NK-92 treated with Interleukin-12 subunit alpha and Interleukin-12 subunit beta, amount 100 ng/mL, for 24 hours (cell line): ENCODE measurements around the gene MACROD2.

Experiments used
- DNase-seq: peaks from one replicate; lab custom pipeline; 2025; lab: John Stamatoyannopoulos, UW

Gene MACROD2

DNA sequence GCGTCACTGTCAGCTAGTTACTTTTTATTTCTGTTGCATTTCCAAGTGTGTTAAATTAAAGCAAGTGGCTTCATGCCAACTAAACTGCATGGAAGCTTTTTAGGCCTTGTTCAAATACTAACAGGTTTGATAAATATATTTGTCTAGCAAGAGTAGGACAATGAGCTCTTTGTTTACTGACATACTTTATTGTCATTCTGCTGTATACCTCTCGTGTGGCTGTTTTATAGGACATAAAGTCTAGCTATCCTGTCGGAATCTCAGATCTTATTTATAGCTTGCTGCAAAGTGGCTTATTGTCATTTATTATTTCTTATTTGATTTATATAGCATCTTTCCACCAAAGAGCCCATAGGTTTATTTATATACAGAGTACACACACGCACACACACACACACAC, 1866.9 kb downstream of the MACROD2 start:
- DNase-seq: no peak

DNA sequence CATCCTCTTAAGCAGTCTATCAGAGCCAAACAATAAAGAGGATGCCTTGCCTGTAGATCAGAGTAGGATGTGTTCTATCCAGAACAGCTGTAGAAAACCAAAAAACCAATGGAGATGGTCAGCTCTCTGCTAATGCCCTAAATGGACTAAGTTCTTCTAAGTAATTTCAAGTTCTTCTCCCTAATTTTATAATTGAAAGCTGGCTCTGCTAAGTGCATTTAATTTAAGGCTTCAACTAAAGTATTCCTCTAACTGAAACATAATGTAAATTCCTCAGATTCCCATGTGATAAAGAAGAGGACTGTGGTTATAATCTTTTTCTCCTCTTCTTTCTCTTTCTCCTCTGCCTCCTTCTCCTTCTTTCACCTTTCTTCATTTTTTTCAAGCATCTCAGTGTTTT, 1868.4 kb downstream of the MACROD2 start:
- no peak for DNase-seq

DNA sequence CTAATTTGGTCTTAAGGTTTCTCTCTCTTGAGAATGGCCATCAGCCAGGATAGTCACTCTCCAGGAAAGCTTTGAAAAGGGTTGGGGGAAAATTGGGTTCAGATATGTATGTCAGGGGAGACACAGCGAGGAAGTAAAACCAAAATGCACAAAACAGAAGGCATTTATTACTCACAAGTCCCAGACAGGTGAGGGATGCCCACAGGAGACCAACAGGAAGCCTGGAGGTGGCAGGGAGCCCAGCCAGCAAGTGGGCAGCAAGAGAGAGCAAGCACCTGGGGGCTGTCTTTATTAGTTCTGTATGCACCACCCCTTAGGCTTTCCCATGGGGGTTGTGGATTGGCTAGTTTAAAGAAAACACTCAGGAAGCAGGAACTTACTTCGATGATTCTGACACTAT, 1870.2 kb downstream of the MACROD2 start:
- no peak for DNase-seq

DNA sequence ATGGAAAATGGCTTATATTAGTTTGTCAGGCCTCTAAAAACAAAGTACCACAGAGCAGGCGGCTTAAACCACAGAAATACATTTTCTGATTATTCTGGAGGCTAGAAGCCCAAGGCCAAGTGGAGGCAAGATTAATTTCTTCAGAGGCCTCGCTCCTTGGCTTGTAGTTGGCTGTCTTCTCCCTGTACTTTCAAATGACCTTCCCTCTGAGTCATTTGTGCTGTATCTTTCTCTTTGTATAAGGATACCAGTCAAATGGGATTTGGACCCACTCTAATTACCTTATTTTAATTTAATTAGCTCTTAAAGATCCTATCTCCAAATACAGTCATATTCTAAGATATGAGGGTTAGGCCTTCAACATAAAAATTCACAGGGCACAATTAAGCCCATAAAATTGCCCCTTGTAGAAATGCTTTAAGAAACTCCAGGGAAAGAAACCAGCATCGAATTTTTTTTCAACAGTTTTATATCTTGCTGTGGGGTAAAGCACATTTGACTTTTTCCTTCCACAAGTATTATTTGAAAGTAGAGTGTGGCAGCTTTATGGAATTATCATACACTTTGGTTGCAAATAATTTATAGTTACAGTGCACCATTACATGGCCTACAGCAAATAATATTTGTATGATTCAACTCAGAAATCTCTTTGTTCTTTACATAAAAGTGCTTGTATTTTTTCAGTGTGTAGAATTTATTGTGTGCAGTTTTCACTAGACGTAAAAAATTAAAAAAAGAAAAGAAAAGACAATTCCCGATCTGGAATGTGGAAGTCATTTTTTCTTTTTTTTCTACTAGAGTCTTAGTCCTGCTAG, 1871.8 kb downstream of the MACROD2 start:
- no peak for DNase-seq

DNA sequence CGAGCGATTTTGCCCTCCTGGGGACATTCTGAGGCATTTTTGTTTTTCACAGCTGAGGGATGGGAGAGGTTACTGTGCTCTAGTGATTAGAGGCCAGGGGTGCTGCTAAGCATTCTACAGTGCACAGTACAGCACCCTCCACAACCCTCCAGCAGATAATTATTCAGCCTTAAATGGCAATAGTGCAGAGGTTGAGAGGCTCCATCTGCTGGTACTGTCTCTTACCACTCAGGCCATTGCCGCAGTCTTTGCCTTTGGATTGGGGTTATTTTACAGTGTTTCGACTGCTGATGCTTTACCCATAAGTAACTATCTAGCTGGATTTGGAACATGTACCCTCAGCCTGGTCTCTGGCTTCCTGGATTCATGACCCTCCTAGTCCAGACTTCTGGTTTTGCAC, 1872.6 kb downstream of the MACROD2 start:
- DNase-seq: no peak

DNA sequence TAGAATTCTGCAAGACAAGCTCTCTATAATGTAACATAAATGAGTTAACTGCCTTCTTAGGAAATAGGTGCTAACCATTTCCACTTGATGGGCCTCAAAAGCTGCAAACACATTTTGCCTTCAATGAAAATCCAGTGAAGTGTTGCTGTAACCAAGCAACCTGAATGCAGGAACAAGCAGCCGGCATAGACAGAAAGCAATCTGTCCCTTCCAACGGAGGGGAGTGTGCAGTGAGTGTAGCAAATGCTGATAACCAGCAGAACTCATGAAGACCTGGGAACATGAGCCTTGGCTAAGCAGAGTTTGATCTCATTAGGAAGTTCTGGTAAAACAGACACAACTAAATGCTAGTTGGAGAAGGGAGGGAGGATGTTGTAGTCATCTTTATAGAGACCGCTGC, 1880.1 kb downstream of the MACROD2 start:
- no peak for DNase-seq

DNA sequence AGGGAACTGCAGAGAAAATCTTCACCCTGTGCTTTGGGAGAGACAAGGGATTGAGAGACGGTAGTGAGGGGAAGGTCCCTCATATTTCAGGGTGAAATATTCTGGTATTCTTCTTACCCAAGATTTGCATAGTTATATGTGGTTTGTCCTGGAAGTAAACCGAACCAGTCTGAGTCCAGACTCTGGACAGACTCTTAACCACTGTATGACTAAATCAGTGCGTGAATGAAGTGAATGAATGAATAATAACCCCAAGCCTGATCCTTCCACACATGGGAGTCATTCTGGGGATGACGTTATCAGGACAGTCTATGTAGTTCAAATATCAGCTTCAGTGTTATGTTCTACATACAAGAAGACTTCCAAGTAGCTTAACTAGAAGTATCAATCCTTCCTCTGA, 1887.2 kb downstream of the MACROD2 start:
- DNase-seq: no peak

DNA sequence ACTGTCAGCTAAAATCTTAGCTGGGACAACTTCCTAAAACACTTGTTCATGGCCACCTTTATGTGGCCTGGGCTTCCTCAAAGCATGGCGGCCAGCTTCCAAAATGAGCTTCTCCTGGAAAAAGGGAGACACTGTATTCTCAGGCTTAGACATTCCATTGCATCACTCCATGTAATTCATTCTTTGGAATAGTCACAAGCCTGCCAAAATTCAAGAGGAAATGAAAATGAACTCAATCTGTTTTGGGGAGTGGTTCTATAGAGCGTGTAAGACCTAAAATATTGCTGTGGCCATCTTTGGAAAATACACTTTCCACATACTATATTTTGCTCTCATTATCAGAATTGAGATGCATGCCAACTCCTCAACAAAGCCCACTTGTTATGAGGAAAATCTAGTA, 1890.9 kb downstream of the MACROD2 start:
- no peak for DNase-seq

DNA sequence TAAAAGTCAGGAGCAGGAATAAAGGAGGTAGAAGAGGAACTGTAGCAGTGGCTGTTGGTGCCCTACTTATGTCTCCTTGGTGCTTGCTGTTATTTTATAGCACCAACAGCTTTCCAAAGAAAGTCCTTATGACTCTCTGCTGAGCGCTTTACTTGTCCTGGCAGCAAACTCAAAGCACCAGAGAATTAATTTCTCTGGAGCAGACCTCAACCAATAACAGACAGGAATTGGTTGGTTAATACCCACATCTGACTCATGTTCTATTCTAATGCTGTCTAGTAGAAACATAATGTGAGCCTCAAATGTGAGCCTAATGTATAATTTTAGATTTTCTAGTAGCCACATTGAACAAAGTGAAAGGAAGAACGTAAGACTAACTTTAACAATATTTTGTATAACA, 1892.1 kb downstream of the MACROD2 start:
- no peak for DNase-seq

DNA sequence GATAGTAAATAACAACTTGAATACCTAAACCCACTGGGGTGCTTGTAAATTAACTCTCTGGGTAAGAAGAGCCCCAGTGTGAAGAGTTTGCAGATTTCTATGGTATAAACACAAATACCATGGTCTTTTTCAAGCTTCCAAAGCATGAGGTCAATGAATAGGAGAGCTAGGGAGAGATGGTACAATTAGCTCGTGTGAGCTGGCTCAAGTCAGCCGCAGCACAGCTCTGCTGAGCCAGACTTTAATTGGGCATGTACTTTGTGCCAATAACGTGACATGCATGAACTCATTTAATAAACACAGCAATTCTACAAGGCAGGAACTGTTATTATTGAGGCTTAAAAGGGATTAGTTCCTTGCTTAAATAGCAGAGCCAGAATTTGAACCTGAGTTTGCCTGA, 1893.7 kb downstream of the MACROD2 start:
- no peak for DNase-seq

DNA sequence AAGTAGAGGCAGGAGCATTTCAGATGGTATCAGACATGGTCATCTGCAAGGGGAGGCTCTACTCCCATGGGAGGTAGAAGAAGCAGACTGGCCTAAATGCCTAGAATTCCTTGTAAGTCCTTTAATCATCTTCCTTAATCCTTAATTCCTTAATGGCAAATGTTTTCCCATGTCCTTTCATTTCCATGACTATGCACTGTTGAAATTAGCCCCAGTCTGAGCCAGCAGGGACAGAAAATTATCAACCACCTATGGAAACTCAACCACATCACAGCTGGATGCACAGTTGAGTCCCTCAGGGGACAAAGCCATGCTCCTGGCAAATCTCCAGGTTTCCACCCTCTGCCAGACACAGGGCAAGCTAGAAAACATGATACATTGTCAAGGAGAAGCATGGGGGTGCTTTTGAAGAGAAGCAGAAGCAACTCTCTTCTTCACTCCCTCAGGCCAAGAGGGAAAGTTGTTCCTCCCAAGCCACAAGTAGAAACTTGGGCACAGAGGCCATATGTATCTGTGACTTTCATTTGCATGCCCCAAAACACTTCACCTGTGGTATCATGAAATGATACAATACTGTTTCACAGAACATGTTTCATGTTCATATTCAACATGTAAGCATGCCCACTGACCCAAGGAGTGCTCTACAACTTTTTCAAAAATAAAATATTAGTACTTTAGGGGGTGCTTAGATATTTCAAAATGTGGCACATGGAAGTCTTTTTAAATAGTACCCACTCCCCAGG, 1894.4 kb downstream of the MACROD2 start:
- no peak for DNase-seq

DNA sequence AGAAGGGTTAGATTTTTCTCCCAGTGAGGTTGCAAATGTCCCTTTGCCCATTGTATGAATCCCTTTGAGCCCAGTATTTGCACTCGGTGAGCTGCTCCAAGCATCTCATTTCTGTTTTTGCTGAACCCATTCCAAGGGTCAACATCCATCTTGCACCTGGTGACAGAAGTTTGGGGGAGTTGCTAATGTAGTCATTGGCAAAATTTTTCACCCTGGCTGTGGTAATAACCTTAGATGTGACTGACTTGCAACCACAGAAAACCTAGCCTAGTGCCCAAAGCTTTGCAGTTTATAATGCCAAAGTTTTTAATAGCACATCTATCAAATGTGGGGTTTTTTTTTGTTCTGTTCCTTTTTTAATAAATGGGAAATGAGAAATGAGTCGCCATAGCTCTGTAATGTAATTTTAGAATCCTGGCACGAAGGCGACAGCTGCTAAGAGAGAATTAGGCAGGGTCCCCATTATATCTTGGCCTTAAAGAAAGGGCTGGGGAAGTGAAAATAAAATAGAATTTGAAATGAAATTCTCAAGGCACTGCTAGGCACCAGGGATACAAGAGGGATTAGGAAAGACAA, 1895.2 kb downstream of the MACROD2 start:
- DNase-seq: no peak

DNA sequence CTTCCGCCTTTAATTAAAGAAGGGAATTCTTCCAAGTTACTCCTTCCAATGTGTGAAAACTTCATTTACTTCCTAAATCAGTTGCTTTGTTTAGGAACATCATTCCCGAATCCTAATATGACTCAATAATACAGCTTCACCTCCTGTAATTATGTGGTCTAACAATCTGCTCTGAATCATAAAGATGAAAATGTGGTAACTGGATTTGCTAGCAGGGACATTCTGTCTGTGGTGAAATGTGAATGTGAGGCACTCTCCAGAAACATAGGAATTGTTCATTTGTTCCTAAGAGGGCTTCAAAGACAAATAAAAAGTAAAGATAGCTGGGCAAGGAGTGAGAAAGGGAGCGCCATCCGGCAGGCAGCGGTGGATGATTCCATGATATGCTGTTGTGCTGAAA, 1899.8 kb downstream of the MACROD2 start:
- no peak for DNase-seq

DNA sequence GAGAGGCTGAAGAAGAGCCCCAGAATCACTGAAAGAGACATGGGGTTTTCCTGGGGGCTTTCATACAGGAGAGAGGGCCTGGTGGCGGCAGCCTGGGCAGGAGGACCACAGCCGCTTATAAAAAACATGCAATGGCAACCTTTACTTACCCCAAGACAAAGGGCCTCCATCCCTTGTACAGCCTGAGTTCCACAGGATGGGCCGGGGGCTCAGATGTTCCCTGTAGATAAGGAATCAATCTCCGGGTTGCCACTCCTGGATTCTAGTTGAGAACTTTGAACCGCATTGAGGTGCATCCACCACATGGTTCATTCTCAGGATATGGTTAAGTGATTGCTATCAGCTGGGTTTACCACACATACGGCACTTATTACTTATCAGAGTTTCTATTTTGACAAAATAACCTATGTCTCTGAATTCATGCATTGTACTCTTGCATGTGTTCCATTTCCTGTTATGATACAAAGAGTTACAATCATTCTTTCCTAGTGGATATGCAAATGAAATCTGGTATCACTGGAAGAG, 1900.3 kb downstream of the MACROD2 start:
- DNase-seq: no peak

DNA sequence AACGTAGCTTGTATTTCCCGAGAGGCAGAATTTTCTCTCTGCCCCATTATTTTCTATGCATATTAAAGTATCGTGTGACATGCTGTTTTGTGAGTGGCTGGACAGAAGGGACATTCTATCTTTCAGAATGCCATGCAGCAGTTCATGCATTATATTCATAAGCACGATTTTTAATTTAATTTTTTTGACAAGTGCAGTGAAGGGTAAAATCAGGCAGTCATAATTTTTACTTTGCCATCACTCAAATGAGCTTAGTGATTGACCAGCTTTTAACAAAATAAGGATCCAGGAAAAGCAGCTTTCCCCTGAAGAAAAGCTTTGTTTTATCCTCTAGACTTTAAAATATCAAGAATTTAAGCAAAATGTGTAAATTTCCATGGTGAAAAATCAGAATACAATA, 1904.7 kb downstream of the MACROD2 start:
- no peak for DNase-seq

DNA sequence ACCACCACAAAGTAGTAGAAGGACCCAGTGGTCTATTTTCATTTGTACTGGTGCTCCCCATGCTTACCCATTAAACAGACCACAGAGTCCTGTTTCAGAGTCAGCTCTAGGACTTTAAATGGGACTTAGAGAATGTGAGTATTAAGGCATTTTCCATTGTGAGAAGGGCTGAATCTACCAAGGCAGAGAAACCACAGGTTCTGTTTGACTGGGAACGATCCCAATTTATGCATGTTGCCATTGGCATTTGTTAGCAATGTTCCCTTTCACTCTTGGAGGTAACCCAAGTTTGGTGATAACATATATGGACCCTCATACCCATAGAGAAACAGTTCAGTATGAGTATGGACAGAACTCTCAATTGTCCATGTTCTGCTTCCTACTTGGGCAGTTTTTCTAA, 1905.1 kb downstream of the MACROD2 start:
- DNase-seq: no peak

DNA sequence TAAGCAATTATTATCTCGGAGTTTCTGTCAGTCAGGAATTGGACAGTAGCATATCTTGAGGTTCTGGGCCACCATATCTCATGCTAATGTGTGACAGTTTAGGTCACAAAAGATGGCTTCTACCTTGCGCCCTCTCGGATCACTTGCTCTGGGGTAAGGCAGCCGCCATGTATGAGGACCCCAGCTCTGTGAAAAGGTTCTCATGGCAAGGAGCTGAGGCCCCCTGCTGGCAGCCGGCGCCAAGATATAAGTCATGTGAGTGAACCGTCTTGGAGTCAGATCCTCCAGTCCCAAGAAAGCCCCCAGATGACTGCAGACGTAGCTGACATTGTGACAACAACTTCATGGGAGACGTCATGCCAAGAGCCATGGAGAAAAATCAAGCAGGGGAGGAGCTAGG, 1907.2 kb downstream of the MACROD2 start:
- DNase-seq: no peak

DNA sequence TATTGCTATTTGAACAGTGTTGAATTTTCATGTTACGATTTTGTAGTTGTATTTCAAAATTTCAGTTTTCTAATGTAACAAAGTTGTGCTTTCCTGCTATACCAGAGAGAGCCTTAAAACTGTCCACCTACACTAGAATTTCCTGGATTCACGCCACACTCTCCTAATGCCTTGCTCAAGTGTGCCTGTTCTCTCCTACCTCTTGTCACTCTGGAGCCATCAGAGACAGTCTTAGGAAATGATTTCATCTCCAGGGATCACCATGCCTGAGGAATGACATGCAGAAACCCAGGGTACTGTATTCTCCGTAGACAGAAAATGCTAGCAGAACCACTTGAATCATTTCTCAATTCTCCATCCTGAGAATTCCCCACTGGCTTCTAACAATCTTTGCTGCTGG, 1910.3 kb downstream of the MACROD2 start:
- DNase-seq: no peak

DNA sequence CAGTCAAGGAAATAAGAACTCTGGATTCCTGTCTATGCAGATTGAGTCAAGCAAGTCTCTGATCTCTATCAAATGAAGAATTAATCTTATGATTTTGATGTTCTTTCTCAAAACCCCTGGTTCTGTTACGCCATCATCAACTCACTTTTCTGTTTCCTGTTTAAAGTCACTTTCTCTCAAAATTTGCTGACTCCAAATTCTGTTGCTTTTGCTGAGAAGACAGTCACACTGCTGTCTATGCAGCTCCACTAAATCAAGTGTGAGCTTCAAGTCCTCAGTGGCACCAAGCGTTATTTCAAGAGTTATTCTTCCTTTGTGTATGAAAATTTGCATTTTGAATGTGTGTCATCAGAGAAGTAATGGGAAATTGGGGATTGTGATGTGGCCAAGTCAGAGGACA, 1914.7 kb downstream of the MACROD2 start:
- no peak for DNase-seq

DNA sequence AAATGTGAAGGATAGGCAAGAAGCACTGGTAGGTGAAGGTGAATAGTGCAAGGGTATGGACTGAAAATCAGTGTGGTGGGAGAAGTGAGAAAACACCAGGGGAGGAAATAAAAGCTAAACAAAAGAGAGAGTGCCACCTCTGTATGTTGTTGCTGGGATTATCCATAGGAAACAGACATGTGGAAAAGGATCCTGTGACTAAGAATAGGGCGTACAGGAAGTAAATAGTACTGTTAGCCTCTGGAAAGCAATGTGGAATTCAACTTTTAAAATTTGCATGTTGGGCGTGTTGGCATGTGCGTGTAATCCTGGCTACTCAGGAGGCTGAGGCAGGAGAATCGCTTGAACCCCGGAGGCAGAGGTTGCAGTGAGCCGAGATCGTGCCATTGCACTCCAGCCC, 1916.3 kb downstream of the MACROD2 start:
- no peak for DNase-seq

DNA sequence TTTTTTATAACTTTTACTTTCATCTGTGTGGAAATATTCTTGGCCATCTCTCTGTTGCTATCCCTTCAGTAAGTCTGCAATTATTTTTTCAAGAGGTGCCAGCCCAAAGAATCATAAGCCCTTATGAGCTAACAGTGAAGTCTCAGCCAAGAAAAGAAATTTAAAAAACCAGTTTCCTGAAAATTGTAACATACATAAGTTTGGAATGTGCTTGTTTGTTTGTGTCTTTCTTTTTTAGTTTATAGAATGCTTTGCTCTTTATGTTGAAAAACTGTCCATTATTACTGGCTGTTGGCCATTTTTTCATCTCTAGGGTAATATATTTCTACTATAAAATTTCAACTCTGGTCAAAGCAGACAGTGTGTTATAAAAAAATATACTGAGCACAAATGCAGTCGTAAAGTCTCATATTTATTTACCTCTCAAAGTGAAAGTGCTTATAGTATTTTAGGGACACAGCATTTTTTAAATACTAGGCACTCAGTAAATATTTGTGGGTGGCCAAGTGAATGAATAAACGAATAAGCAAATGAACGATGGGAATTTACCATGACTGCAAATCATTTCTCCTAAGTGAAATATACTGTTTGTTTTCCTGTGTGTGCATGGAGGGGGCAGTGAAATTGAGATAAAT, 1918.2 kb downstream of the MACROD2 start:
- no peak for DNase-seq

DNA sequence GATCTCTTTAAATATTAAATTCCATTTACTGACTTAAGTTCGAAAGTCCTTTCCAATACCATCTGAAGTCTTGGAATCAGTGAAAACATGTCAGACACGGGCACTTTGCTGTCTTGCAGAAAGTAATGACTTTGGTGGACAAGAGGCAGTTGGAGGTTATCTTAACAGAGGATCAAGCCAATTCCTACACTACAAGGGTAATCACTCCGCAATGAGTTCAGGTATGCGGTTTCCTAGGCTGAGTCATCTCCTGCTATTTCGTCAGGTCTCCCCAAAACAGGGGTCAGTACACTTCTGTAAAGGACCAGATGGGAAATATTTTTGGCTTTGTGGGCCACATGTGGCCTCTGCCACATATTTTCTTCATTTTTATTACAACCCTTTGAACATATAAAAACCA, 1921.3 kb downstream of the MACROD2 start:
- DNase-seq: no peak

DNA sequence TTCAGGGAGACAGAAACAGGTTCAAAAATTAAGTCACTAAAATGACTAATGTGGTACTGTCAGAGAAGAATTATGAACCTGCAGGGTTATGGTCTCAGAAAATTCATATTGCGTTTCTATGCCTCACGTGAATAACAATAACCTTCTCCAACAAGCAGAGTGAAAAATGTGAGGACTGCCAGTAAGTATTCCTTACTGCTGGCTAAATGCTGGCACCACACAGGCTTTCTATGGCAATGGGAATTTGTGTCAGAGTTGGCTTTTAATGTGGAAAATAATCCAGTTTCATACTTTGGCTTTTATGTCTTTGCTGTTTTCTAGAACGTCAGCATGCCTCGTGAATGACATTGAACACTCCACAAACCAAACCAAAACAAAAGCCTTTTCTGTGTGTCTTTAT, 1922.0 kb downstream of the MACROD2 start:
- DNase-seq: no peak
